ENCODE results near the gene GRK4.

GRCh38 chr4:3046162-3046561 is 82.8 kb downstream of the GRK4 start:
- TF ChIP-seq CTCF (IDR thresholded peaks at IDR 0.05; ENCODE audit: insufficient read depth, low read length) (no peak), POLR2AphosphoS5 (IDR thresholded peaks at IDR 0.05; ENCODE audit: low read depth) (no peak)

All from HL-60 (cell line).